AG04449 (cell line): ENCODE data around the gene FBLL1.
A peak's percentile ranks its signal among the peaks of the same experiment; 100 is the strongest.
"Not testable (repeated sequence)": the region's sequence is repeated elsewhere in the genome, so short reads cannot be mapped to it uniquely, and the experiment has no call there.

Experiments used
- CTCF ChIA-PET: fragments of 350-600 bp; formaldehyde crosslinking; extraction: SDS; loops from one replicate; lab custom pipeline; 2021; ENCODE audit warnings: antibody characterized with exemption; lab: Yijun Ruan, JAX
- POLR2A ChIA-PET: fragments of 400-600, 350-600 bp; formaldehyde crosslinking; extraction: SDS; loops from one replicate; lab custom pipeline; 2020; ENCODE audit warnings: antibody characterized with exemption, inconsistent platforms; lab: Yijun Ruan, JAX
- DNase-seq: peaks from one replicate; pipeline ENCODE4 v3.0.0-alpha.2; 2010; ENCODE audit warnings: low read depth, low spot score
- H3K4me3 ChIP-seq: 2 replicates; pipeline ENCODE4 v1.5.1; 2011; ENCODE audit warnings: low read depth, mild to moderate bottlenecking, control low read depth, low read length
- CTCF ChIP-seq: IDR thresholded peaks from one replicate; pipeline ENCODE4 v1.5.1; 2011; ENCODE audit warnings: mild to moderate bottlenecking, moderate library complexity, low read length, control low read depth, inconsistent platforms; ENCODE audit not compliant: insufficient read depth; ENCODE audit errors: missing control alignments

The FBLL1 gene

GRCh38 chr5:168563959-168564358 lies 34.9 kb downstream of the FBLL1 start:
- POLR2A ChIA-PET: no interaction called here
- H3K4me3 ChIP-seq: no peak overlapping the region
- CTCF ChIA-PET: no interaction called here
- no peak for TF ChIP-seq CTCF
- no peak for DNase-seq

- no peak for TF ChIP-seq CTCF
- ChIA-PET POLR2A (no interaction called here), CTCF (no interaction called here)
- no peak overlapping the region for H3K4me3 ChIP-seq
- DNase-seq: no peak
These were observed 39.6 kb downstream of the FBLL1 start for GRCh38 chr5:168568738-168569137.

GRCh38 chr5:168570490-168571328 lies 41.6 kb downstream of the FBLL1 start:
- H3K4me3 ChIP-seq: no peak overlapping the region
- TF ChIP-seq CTCF: no peak
- DNase-seq: no peak
- CTCF ChIA-PET: no interaction called here
- POLR2A ChIA-PET: no interaction called here

- CTCF ChIA-PET, DNase-seq, POLR2A ChIA-PET, H3K4me3 ChIP-seq: not testable (repeated sequence)
These were observed 44.6 kb downstream of the FBLL1 start for GRCh38 chr5:168573663-168574062.

- H3K4me3 ChIP-seq, POLR2A ChIA-PET, CTCF ChIA-PET, DNase-seq: not testable (repeated sequence)
These were observed 45.1 kb downstream of the FBLL1 start for GRCh38 chr5:168574156-168574555.

GRCh38 chr5:168575391-168576372 lies 46.6 kb downstream of the FBLL1 start:
- CTCF ChIA-PET: no interaction called here
- POLR2A ChIA-PET: no interaction called here
- no peak overlapping the region for H3K4me3 ChIP-seq
- no peak for DNase-seq
- TF ChIP-seq CTCF: no peak

- POLR2A ChIA-PET: no interaction called here
These were observed 48.9 kb downstream of the FBLL1 start for GRCh38 chr5:168578006-168578405.

More at GRCh38 chr5:168578006-168578405, 48.9 kb downstream of the FBLL1 start:
- no peak for TF ChIP-seq CTCF
- CTCF ChIA-PET: no interaction called here
- no peak for DNase-seq
- peak overlapping the region; percentile 83 for H3K4me3 ChIP-seq
